Measurements from ENCODE around the gene TRIM66. TPM values are rescaled to one million over a fixed set of nuclear protein-coding genes. Genes with fewer than 3 reads are reported as not detected.

Gene TRIM66
- total RNA-seq, 1 donor from 2014 or later: 59.5 TPM

DNA sequence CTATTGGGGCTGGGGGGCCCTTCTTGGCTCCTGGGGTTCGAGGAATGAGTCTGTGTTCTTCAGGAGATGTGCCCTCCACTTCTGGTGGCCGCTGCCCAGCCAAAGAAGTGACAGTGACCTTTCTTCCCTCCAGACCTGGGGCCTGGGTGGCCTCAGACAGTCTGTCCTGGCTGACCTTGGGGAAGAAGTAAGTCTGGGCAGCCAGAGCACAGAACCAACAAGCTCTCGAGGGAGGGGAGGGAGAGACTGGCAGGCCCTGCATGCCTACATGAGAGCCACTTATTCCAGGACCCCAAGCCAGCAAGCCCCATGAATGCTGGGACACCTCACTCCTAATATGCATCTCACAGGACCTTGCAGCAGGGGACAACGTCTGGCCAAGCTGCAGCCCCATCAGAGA lies 61.3 kb downstream of the TRIM66 start:
- H3K4me1 Mint-ChIP-seq (ENCODE audit: low read depth, unreplicated experiment): no peaks in the 10 kb centered on the region
- H3K36me3 Mint-ChIP-seq (ENCODE audit: unreplicated experiment): no peaks in the 10 kb centered on the region
- H3K9me3 Mint-ChIP-seq (ENCODE audit: unreplicated experiment): no peaks in the 10 kb centered on the region
- H3K4me3 Mint-ChIP-seq (ENCODE audit: unreplicated experiment): no peak overlapping the region
- H3K27me3 Mint-ChIP-seq (ENCODE audit: unreplicated experiment): no peaks in the 10 kb centered on the region
- no peak overlapping the region for H3K27ac Mint-ChIP-seq (ENCODE audit: unreplicated experiment)
- no peak for DNase-seq
- TF ChIP-seq, protein P1, sequence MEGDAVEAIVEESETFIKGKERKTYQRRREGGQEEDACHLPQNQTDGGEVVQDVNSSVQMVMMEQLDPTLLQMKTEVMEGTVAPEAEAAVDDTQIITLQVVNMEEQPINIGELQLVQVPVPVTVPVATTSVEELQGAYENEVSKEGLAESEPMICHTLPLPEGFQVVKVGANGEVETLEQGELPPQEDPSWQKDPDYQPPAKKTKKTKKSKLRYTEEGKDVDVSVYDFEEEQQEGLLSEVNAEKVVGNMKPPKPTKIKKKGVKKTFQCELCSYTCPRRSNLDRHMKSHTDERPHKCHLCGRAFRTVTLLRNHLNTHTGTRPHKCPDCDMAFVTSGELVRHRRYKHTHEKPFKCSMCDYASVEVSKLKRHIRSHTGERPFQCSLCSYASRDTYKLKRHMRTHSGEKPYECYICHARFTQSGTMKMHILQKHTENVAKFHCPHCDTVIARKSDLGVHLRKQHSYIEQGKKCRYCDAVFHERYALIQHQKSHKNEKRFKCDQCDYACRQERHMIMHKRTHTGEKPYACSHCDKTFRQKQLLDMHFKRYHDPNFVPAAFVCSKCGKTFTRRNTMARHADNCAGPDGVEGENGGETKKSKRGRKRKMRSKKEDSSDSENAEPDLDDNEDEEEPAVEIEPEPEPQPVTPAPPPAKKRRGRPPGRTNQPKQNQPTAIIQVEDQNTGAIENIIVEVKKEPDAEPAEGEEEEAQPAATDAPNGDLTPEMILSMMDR (IDR thresholded peaks at IDR 0.05; ENCODE audit: partially characterized antibody, unreplicated experiment): no peak

DNA sequence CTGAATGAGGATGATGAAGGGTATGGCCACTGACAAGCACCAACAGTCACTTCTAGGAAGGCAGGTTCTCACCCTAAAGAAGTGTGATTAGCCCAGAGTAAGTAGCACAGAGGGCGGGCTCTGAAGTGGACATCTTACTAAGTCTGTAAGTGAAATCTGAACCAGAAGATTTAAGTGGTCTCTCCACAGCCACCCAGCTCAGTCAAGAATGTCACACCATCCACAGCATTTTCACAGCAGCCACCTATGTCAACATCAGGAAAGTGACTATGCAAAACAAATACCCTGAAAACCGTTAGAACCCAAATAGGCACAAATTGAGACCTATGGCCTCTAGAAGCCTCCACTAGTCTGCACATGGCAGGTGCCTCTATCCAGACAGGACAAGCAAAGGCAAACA lies 65.4 kb downstream of the TRIM66 start:
- H3K4me1 Mint-ChIP-seq (ENCODE audit: low read depth, unreplicated experiment): peaks cover 2% of the 10 kb centered on the region
- TF ChIP-seq, protein P1 (IDR thresholded peaks at IDR 0.05; ENCODE audit: partially characterized antibody, unreplicated experiment): no peak
- H3K9me3 Mint-ChIP-seq (ENCODE audit: unreplicated experiment): no peaks in the 10 kb centered on the region
- no peaks in the 10 kb centered on the region for H3K27me3 Mint-ChIP-seq (ENCODE audit: unreplicated experiment)
- H3K4me3 Mint-ChIP-seq (ENCODE audit: unreplicated experiment): no peak overlapping the region
- peaks cover 4% of the 10 kb centered on the region for H3K36me3 Mint-ChIP-seq (ENCODE audit: unreplicated experiment)
- H3K27ac Mint-ChIP-seq (ENCODE audit: unreplicated experiment): no peak overlapping the region
- DNase-seq: no peak

DNA sequence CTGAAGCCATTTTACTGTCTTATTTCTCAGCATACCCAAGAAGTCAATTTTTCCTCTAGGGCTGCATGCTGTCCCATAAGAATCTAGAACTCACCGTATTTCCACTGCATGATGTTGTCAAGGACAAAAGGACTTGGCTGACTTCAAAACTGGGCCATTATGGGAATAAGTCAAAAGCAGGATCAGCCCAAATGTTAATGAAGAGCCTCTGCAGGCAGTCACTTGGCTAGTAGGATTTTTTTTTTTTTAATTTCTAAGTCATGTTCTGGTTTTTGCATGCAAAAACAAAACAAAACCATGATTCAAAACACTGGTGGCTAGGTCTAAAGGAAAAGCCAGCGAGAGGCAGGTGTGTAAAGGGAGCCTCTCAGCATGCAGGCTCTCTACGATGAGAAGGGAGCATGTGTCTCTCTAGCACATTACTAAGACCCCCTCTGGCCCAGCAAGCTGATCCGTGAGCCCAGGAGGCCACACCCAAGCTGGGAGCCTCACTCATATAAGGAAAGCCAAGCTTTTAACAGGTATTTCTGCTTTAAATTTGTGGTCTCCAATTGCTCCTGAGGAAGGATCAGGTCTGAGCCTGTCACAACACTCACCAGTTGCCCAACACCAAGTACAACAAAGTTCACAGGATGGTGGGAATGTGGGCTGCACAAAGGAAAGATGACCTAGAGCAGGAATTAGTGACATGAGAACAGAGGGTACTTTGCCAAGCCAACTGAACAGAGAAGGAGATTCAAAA lies 67.0 kb downstream of the TRIM66 start:
- H3K4me3 Mint-ChIP-seq (ENCODE audit: unreplicated experiment): no peak overlapping the region
- DNase-seq: no peak
- no peaks in the 10 kb centered on the region for H3K9me3 Mint-ChIP-seq (ENCODE audit: unreplicated experiment)
- no peak overlapping the region for H3K27ac Mint-ChIP-seq (ENCODE audit: unreplicated experiment)
- peaks cover 2% of the 10 kb centered on the region for H3K4me1 Mint-ChIP-seq (ENCODE audit: low read depth, unreplicated experiment)
- peaks cover 4% of the 10 kb centered on the region for H3K36me3 Mint-ChIP-seq (ENCODE audit: unreplicated experiment)
- no peaks in the 10 kb centered on the region for H3K27me3 Mint-ChIP-seq (ENCODE audit: unreplicated experiment)
- TF ChIP-seq, protein P1 (IDR thresholded peaks at IDR 0.05; ENCODE audit: partially characterized antibody, unreplicated experiment): no peak

DNA sequence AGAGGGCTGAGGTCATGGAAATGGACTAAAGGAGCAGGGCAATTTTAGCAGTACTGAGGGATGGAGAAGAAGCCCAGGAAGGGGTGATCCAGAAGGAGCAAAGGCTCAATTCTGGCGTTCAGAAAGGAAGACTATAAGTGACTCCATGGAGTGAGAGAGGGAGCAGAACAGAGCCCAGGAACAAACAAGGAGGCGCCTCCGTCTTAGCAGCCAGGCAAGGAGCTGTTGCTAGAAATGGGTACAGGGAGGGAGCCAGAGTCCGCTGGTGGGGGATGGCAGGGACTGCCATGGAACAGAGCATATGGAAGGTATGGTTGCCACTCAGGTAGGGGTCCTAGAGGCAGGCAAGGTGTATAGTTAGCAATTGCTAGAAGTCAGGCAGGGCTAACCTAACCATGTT lies 68.0 kb downstream of the TRIM66 start:
- no peak overlapping the region for H3K27ac Mint-ChIP-seq (ENCODE audit: unreplicated experiment)
- no peaks in the 10 kb centered on the region for H3K9me3 Mint-ChIP-seq (ENCODE audit: unreplicated experiment)
- H3K4me3 Mint-ChIP-seq (ENCODE audit: unreplicated experiment): no peak overlapping the region
- TF ChIP-seq, protein P1 (IDR thresholded peaks at IDR 0.05; ENCODE audit: partially characterized antibody, unreplicated experiment): no peak
- H3K4me1 Mint-ChIP-seq (ENCODE audit: low read depth, unreplicated experiment): peaks cover 2% of the 10 kb centered on the region
- no peaks in the 10 kb centered on the region for H3K27me3 Mint-ChIP-seq (ENCODE audit: unreplicated experiment)
- no peak for DNase-seq
- peaks cover 4% of the 10 kb centered on the region for H3K36me3 Mint-ChIP-seq (ENCODE audit: unreplicated experiment)

DNA sequence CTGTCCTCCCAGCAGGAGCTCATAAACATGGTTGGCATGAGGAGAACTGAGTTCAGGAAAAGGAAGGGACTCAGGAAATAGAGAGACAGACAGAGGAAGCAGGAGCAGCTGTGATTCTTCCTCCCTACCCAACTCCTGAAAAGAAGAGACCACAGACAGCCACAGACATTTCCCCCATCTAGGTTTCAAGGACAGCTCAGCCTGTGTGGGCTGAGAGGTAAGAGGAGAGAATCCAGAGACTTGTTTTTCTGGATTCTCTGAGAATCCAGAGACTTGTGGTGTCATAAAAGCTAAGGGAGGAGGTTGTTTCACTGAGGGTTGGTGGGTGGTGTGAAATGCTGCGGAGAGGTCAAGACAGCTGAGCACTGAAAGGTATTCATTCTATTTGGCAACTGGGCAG lies 69.4 kb downstream of the TRIM66 start:
- no peak overlapping the region for H3K4me3 Mint-ChIP-seq (ENCODE audit: unreplicated experiment)
- no peak for DNase-seq
- no peaks in the 10 kb centered on the region for H3K9me3 Mint-ChIP-seq (ENCODE audit: unreplicated experiment)
- peaks cover 4% of the 10 kb centered on the region for H3K36me3 Mint-ChIP-seq (ENCODE audit: unreplicated experiment)
- H3K27ac Mint-ChIP-seq (ENCODE audit: unreplicated experiment): no peak overlapping the region
- H3K27me3 Mint-ChIP-seq (ENCODE audit: unreplicated experiment): no peaks in the 10 kb centered on the region
- peaks cover 2% of the 10 kb centered on the region for H3K4me1 Mint-ChIP-seq (ENCODE audit: low read depth, unreplicated experiment)
- TF ChIP-seq, protein P1 (IDR thresholded peaks at IDR 0.05; ENCODE audit: partially characterized antibody, unreplicated experiment): no peak
